ENCODE data around the gene GRHL1. TPM values are rescaled to one million over a fixed set of nuclear protein-coding genes. Genes with fewer than 3 reads are reported as not detected.

The GRHL1 gene
- total and polyA plus RNA-seq, 9 of the 15 experiments (the other 6 are each of a cell fraction or from before 2014, with no cell fraction given): 1.7 to 6.1 (median 4.7) TPM

- TF ChIP-seq POLR2G (IDR thresholded peaks at IDR 0.05; ENCODE audit: low read depth, low read length) (no peak), SMARCA4 (IDR thresholded peaks at IDR 0.05) (no peak), ELK3 (CRISPR knock-in tag; IDR thresholded peaks at IDR 0.05) (no peak), PRDM10 (IDR thresholded peaks at IDR 0.05; ENCODE audit: partially characterized antibody) (no peak), ETS2 (tag; IDR thresholded peaks at IDR 0.05; ENCODE audit: borderline replicate concordance, poor library complexity, severe bottlenecking) (no peak), RFX7 (CRISPR knock-in tag; IDR thresholded peaks at IDR 0.05) (no peak), ESRRA (IDR thresholded peaks at IDR 0.05; ENCODE audit: borderline replicate concordance, low read depth) (no peak), CAMTA2 (CRISPR knock-in tag; conservative IDR thresholded peaks at IDR 0.05) (no peak), GATAD2B (IDR thresholded peaks at IDR 0.05; ENCODE audit: borderline replicate concordance) (no peak), RCOR1 (IDR thresholded peaks at IDR 0.05; ENCODE audit: borderline replicate concordance in 1 of 2, low read depth in 2 of 2, low read length in 2 of 2) (no peak), ESRRB (CRISPR knock-in tag; IDR thresholded peaks at IDR 0.05; ENCODE audit: borderline replicate concordance) (no peak), RBFOX2 (IDR thresholded peaks at IDR 0.05; ENCODE audit: low read depth, low read length) (no peak), ZNF699 (CRISPR knock-in tag; IDR thresholded peaks at IDR 0.05; ENCODE audit: insufficient replicate concordance) (no peak), SNRNP70 (optimal IDR thresholded peaks at IDR 0.05; ENCODE audit: low read depth, low read length) (no peak)
- peaks cover 54% of the 10 kb centered on the region for H3K36me3 ChIP-seq (ENCODE audit: control insufficient read depth, insufficient read depth, low read length)
- no peak overlapping the region for H3K4me2 ChIP-seq (ENCODE audit: insufficient read depth, low read length)
- DNase-seq (ENCODE audit: extremely low read depth in 1 of 4, low spot score in 3 of 4) (no peak), ATAC-seq (no peak), FAIRE-seq (no peak)
- peaks cover 7% of the 10 kb centered on the region for H3K9me1 ChIP-seq (ENCODE audit: control insufficient read depth, insufficient read depth, low read length)
- H3K4me3 ChIP-seq: no peak overlapping the region
- H3K27me3 ChIP-seq (ENCODE audit: control insufficient read depth in 2 of 2, insufficient read depth in 2 of 2, low read length in 2 of 2): no peaks in the 10 kb centered on the region
- 78% methylated on average over 7 of the region's 7 CpGs for WGBS (ENCODE audit: insufficient coverage, low coverage, missing lambda C conversion rate)
- H3K9ac ChIP-seq (ENCODE audit: insufficient read depth in 1 of 2, low read depth in 2 of 2, low read length in 2 of 2): no peak overlapping the region
- ChIA-PET POLR2A (interaction anchor here (0.5 to 2.7 kb wide), 12 partner anchors 8 to 361 kb away, joined by 3 to 13 read pairs (median 4); no protein-coding TSS in a partner anchor), CTCF (ENCODE audit: low intra/inter-chr PET ratio) (interaction anchor here (0.9 kb wide), 1 partner anchor 233 kb away, joined by 3 read pairs; no protein-coding TSS in a partner anchor)
- in situ Hi-C loops (cut with MboI) (loop anchor here (5.0 kb wide), 2 partner anchors 60 to 235 kb away; no protein-coding TSS in a partner anchor), intact Hi-C loops (cut with micrococcal nuclease) (no loop called here)
- peaks cover 41% of the 10 kb centered on the region for H3K79me2 ChIP-seq (ENCODE audit: control insufficient read depth, insufficient read depth, low read length)
- no TSS peak for BruUV-seq (replicated peaks)
- H3K9me3 ChIP-seq (replicated peaks; ENCODE audit: control insufficient read depth, insufficient read depth, low read depth, low read length): 0 out of 2 replicates have a peak, but pooled peaks cover 2% of the 10 kb centered on the region
- H3K4me1 ChIP-seq (replicated peaks in 1 of 2; ENCODE audit: control insufficient read depth in 2 of 2, insufficient read depth in 2 of 2, low read length in 2 of 2): peaks cover 7 to 44% of the 10 kb centered on the region in 2 experiments; a peak in 4 of 5 replicates
- H3K27ac ChIP-seq (ENCODE audit: extremely low read depth, low read depth, low read length): no peak overlapping the region
- H2AFZ ChIP-seq (ENCODE audit: low read depth, low read length): no peak overlapping the region
- H4K20me1 ChIP-seq (replicated peaks; ENCODE audit: control insufficient read depth, insufficient read depth, low read length): peaks cover 8% of the 10 kb centered on the region; the same call in 1 of the 2 replicates
Observed at GRCh38 chr2:10046931-10047330, 95.4 kb downstream of the GRHL1 start.

All from K562 (cell line).